Dedifferentiated amniotic fluid mesenchymal stem cell (primary cell): ENCODE measurements around the gene GPR61.

Experiments used
- DNase-seq: peaks from one replicate; pipeline ENCODE4 v3.0.0-alpha.2; 2016; ENCODE audit errors: extremely low spot score

Gene GPR61

GRCh38 chr1:109535481-109535880, 4.2 kb upstream of the GPR61 start:
- DNase-seq: no peak

- no peak for DNase-seq
These were observed 3.6 kb upstream of the GPR61 start for GRCh38 chr1:109535971-109536491.

GRCh38 chr1:109537450-109538178, 2.1 kb upstream of the GPR61 start:
- no peak for DNase-seq

GRCh38 chr1:109538827-109539555, 681 bp upstream of the GPR61 start:
- DNase-seq: no peak

GRCh38 chr1:109541102-109541501, 1.4 kb downstream of the GPR61 start:
- DNase-seq: no peak

- no peak for DNase-seq
These were observed 3.0 kb downstream of the GPR61 start for GRCh38 chr1:109542657-109543056.

- no peak for DNase-seq
These were observed 3.8 kb downstream of the GPR61 start for GRCh38 chr1:109543283-109543987.

GRCh38 chr1:109543988-109544735, 4.5 kb downstream of the GPR61 start:
- DNase-seq: no peak

- peak; percentile 95 for DNase-seq
These were observed 6.8 kb downstream of the GPR61 start for GRCh38 chr1:109546311-109547109.

GRCh38 chr1:109547463-109548320, 8.0 kb downstream of the GPR61 start:
- peak; percentile 23 for DNase-seq

- peak; percentile 98 for DNase-seq
These were observed 8.9 kb downstream of the GPR61 start, which contains the start of gene GNAI3 for GRCh38 chr1:109548321-109549267. Gene GNAI3, plus strand, starts transcription at chr1:109548615. Its CDS starts 106 bp downstream, at chr1:109548721.

- DNase-seq: no peak
These were observed 16.9 kb downstream of the GPR61 start for GRCh38 chr1:109556563-109556962.

- no peak for DNase-seq
These were observed 17.8 kb downstream of the GPR61 start for GRCh38 chr1:109557520-109557919.

- DNase-seq: no peak
These were observed 20.3 kb downstream of the GPR61 start for GRCh38 chr1:109559995-109560394.

GRCh38 chr1:109564194-109564878, 24.7 kb downstream of the GPR61 start:
- DNase-seq: no peak

- no peak for DNase-seq
These were observed 25.6 kb downstream of the GPR61 start for GRCh38 chr1:109565241-109565640.

- DNase-seq: no peak
These were observed 27.3 kb downstream of the GPR61 start for GRCh38 chr1:109566982-109567381.
